GM10847 (cell line): Measurements from ENCODE around the gene E2F6.

Source experiments
- POLR2A ChIP-seq: IDR thresholded peaks from 2 replicates; pipeline ENCODE4 v1.6.1; 2011; ENCODE audit not compliant: insufficient read length; ENCODE audit errors: extremely low read depth

The E2F6 gene

GRCh38 chr2:11498543-11499034 is 32.6 kb upstream of the E2F6 start:
- no peak for TF ChIP-seq POLR2A

GRCh38 chr2:11495844-11496681 is 30.1 kb upstream of the E2F6 start:
- no peak for TF ChIP-seq POLR2A

- TF ChIP-seq POLR2A, result no peak
Observed at GRCh38 chr2:11494310-11494709, 28.3 kb upstream of the E2F6 start.

- TF ChIP-seq POLR2A, result no peak
Observed at GRCh38 chr2:11493282-11493681, 27.3 kb upstream of the E2F6 start.

- TF ChIP-seq POLR2A, result no peak
Observed at GRCh38 chr2:11492720-11493119, 26.8 kb upstream of the E2F6 start.

GRCh38 chr2:11492244-11492643 is 26.3 kb upstream of the E2F6 start:
- no peak for TF ChIP-seq POLR2A

GRCh38 chr2:11491348-11491933 is 25.5 kb upstream of the E2F6 start:
- no peak for TF ChIP-seq POLR2A

GRCh38 chr2:11490194-11490593 is 24.2 kb upstream of the E2F6 start:
- no peak for TF ChIP-seq POLR2A

- no peak for TF ChIP-seq POLR2A
Observed at GRCh38 chr2:11488809-11489208, 22.8 kb upstream of the E2F6 start.

GRCh38 chr2:11483806-11484617 is 18.1 kb upstream of the E2F6 start:
- TF ChIP-seq POLR2A, result no peak

- TF ChIP-seq POLR2A, result no peak
Observed at GRCh38 chr2:11482473-11483035, 16.6 kb upstream of the E2F6 start.

GRCh38 chr2:11481789-11482472 is 16.0 kb upstream of the E2F6 start:
- TF ChIP-seq POLR2A, result no peak

- TF ChIP-seq POLR2A, result no peak
Observed at GRCh38 chr2:11481426-11481788, 15.4 kb upstream of the E2F6 start.

- no peak for TF ChIP-seq POLR2A
Observed at GRCh38 chr2:11480859-11481258, 14.9 kb upstream of the E2F6 start.

- TF ChIP-seq POLR2A, result no peak
Observed at GRCh38 chr2:11480406-11480805, 14.4 kb upstream of the E2F6 start.
